Stimulated activated CD4-positive, alpha-beta T cell treated with anti-CD3 and anti-CD28 coated beads, Interleukin-12 subunit alpha, Interleukin-12 subunit beta, amount 100 ng/mL, for 48 hours (primary cell): ENCODE results near the gene CPNE8.

Source experiments
- DNase-seq, 3 donors: peaks; one replicate each; pipeline ENCODE4 v3.0.0-alpha.2; 2020; ENCODE audit warnings: low read depth in 2 of 3, low spot score in 1 of 3

The CPNE8 gene

GRCh38 chr12:38905480-38906351, at the start of gene CPNE8:
Gene CPNE8, minus strand, starts transcription at chr12:38905591. Its CDS starts 57 bp downstream, at chr12:38905534.
- peak in 2 of 3 donors; percentile 31 to 56 for DNase-seq

- DNase-seq, result no peak
These were observed 49.0 kb upstream of the CPNE8 start for GRCh38 chr12:38954238-38954873.

- no peak for DNase-seq
These were observed 44.0 kb upstream of the CPNE8 start for GRCh38 chr12:38949363-38949762.

- no peak for DNase-seq
These were observed 29.3 kb upstream of the CPNE8 start for GRCh38 chr12:38934686-38935085.

GRCh38 chr12:38934078-38934584, 28.7 kb upstream of the CPNE8 start:
- no peak for DNase-seq

- DNase-seq, result no peak
These were observed 26.9 kb upstream of the CPNE8 start for GRCh38 chr12:38932320-38932719.

GRCh38 chr12:38931461-38931860, 26.1 kb upstream of the CPNE8 start:
- DNase-seq, result no peak

- no peak for DNase-seq
These were observed 25.6 kb upstream of the CPNE8 start for GRCh38 chr12:38930990-38931389.

- no peak for DNase-seq
These were observed 21.1 kb upstream of the CPNE8 start for GRCh38 chr12:38926501-38926900.

GRCh38 chr12:38921025-38921677, 15.8 kb upstream of the CPNE8 start:
- DNase-seq, result peak in 1 of 3 donors; percentile 32

- no peak for DNase-seq
These were observed 13.8 kb upstream of the CPNE8 start for GRCh38 chr12:38919191-38919590.

GRCh38 chr12:38915429-38916182, 10.2 kb upstream of the CPNE8 start:
- DNase-seq, result no peak

GRCh38 chr12:38912116-38912515, 6.7 kb upstream of the CPNE8 start:
- no peak for DNase-seq

GRCh38 chr12:38911611-38912010, 6.2 kb upstream of the CPNE8 start:
- DNase-seq, result no peak

GRCh38 chr12:38907201-38907923, 2.0 kb upstream of the CPNE8 start:
- DNase-seq, result no peak

GRCh38 chr12:38906482-38907200, 1.2 kb upstream of the CPNE8 start:
- peak; percentile 55 to 76 (median 65) for DNase-seq

GRCh38 chr12:38904537-38905479, 583 bp downstream of the CPNE8 start:
- peak in 2 of 3 donors; percentile 31 to 49 for DNase-seq

GRCh38 chr12:38903596-38903995, 1.8 kb downstream of the CPNE8 start:
- no peak for DNase-seq
